Measurements from ENCODE around the gene SPOP.

GRCh38 chr17:49588726-49589576, 88.9 kb downstream of the SPOP start:
- no peak for TF ChIP-seq CTCF (IDR thresholded peaks at IDR 0.05 in 4 of 5, conservative IDR thresholded peaks at IDR 0.05 in 1 of 5)
- TF ChIP-seq POLR2A (IDR thresholded peaks at IDR 0.05), result no peak

Data from gastrocnemius medialis (tissue), 4 donors.